ENCODE measurements around the gene HBG1.

The HBG1 gene

DNA sequence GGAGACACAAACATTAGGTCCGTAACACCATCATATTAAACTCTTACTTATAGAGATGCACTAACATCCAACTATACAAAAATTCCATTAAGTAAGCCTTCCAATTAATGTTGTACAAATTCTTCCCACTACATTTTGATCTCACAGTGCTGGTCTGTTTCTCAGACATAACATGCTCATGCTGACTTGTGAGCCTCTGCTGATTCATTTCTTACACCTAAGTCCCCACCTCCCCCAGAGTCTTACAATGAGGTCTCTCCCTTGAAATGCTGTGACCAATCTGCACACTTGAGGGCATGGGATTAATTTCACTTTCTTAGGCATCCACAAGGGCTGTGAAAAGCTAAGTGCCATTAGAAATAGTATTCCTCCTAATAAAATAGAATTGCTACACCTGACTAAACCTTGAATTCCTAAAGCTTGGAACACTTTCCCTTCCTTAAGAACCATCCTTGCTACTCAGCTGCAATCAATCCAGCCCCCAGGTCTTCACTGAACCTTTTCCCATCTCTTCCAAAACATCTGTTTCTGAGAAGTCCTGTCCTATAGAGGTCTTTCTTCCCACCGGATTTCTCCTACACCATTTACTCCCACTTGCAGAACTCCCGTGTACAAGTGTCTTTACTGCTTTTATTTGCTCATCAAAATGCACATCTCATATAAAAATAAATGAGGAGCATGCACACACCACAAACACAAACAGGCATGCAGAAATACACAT, 2.0 kb downstream of the HBG1 start:
- TF ChIP-seq, protein P1, sequence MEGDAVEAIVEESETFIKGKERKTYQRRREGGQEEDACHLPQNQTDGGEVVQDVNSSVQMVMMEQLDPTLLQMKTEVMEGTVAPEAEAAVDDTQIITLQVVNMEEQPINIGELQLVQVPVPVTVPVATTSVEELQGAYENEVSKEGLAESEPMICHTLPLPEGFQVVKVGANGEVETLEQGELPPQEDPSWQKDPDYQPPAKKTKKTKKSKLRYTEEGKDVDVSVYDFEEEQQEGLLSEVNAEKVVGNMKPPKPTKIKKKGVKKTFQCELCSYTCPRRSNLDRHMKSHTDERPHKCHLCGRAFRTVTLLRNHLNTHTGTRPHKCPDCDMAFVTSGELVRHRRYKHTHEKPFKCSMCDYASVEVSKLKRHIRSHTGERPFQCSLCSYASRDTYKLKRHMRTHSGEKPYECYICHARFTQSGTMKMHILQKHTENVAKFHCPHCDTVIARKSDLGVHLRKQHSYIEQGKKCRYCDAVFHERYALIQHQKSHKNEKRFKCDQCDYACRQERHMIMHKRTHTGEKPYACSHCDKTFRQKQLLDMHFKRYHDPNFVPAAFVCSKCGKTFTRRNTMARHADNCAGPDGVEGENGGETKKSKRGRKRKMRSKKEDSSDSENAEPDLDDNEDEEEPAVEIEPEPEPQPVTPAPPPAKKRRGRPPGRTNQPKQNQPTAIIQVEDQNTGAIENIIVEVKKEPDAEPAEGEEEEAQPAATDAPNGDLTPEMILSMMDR (IDR thresholded peaks at IDR 0.05): no peak

DNA sequence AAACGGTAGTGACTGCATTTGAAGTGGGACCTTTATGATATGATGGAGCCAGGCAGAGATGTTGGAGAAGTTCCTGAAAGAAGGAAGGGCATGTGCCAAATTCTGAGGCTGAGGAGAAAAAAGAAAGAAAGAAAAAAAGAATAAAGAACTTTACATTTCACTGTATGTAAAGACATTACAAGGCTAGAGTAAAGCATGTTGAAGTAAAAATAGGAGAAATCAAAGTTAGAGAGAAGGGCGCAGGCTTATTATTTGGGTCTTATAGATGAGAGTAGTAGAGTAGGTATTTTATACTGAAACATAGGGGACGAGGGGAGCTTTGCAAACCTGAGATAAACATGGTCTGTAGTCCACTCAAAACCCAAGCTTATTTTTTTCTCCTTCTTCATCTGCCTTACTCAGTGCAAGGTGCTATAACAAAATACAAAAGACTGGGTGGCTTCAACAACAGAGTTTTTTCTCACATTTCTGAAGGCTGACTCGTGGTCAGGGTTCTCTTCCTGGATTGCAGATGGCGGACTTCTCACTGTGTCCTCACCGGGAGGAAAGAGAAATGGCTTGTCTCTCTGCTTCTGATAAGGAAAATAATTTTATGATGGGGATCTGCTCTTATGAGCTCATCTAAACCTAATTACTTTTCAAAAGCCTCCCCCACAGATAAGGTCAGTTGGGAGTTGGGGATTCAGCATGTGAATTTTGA, 2.7 kb downstream of the HBG1 start:
- TF ChIP-seq, protein P1 (IDR thresholded peaks at IDR 0.05): no peak

DNA sequence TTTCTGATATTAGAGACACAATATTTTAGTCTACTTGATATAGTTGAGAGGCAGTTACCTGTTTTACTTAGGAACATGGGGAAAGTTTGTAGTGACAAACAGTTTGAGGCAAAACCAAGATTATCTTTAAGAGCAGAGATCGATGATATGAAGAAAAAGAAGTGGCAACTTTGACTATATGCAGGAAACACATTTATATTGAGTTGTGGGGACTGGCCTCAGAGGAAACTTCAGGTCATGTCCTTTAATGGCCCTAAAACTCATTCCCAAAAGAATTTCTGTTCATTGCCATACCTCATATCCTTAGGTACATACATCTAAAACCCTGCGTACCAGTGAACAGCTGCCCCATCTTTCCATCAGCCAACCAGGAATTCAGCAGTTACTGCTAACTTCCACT, 4.5 kb downstream of the HBG1 start:
- TF ChIP-seq, protein P1 (IDR thresholded peaks at IDR 0.05): no peak

DNA sequence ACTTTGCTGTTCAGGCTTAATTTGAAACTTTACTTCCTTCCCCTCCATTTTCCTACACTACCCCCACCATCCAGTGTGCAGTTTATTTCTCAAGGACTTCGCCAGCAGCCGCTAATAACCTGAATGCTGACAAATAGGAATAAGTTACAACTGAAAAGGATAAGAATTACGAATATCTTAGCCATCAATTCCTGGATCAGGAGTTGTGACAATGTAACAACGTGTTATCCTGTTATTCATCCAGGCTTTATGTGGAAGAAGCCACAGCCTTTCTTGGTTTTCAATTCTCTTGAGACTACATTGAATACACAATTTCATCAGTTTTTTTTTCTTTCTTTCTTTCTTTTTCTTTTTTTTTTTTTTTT, 5.9 kb downstream of the HBG1 start:
- TF ChIP-seq, protein P1 (IDR thresholded peaks at IDR 0.05): no peak

DNA sequence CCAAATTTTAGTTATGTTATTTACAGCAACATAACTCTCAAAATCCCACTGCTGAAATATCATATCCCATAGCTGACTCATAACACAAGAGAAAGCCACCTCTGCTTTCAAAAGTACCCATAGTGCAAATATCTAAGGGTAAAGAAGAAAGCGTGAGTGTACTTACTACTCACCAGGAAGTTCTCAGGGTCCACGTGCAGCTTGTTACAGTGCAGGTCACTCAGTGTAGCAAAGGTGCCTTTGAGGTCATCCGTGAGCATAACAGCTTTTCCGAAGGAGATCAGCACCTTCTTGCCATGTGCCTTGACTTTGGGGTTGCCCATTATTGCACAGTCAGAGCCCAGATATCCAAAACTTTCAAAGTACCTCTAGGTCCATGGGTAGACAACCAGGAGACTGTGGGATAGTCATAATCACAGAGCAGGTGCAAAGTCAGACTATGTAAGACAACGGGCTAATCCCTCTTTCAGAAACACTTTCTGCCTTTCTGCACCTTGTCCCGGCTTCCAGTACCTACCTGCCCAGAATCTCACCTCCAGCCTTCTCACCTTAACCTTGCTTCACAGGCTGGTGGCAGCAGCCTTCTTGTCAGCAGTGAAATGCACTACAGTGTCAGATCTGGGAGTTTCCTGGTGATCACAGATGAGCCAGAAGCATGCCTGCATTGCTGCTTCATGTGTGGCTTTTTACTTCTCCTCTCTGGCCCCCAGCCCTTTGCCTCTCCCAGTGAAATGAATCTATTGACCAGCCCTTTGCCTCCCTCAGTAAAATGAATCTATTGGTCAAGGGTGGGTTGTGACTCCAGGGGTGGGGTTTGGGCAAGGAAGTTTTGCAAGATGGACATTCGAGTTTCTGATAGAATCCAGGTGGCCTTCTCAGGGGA, 6.5 kb downstream of the HBG1 start:
- TF ChIP-seq, protein P1 (IDR thresholded peaks at IDR 0.05): no peak

DNA sequence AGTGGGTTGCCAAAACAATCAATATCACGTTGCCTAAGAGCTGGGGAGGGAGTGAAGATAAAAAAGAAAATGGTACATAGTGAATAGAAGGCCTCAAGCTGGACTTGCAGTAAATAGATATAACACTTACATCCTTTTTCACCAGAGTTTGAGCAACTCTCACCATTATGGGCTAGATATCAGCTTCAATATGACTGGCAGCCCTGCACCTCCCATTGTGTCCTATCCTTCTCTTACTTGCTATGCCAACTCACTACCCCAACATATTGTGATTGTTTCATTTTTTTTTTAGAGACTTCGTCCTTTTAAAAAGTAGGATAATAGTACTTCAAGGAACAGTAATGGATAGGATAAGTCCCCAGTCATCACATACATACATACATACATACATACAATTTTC, 7.4 kb downstream of the HBG1 start:
- TF ChIP-seq, protein P1 (IDR thresholded peaks at IDR 0.05): no peak

DNA sequence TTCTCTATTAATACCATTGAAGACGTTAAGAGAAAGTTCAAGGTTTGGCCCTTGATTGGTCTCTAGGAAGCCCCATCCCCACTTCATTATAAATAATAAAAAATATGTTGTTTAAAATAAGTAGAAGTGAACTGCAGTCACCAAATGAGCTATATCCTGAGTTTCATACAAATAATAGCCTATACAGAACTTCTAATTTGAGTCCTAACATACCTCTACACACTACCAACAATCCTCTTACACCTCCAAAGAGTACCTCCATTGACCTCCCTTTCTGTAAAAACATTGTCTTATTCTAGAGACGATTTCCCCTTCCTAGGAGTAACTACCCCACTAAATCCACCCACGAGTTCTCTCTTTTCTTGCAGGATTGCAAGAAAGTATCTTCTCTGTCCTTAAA, 8.2 kb downstream of the HBG1 start:
- TF ChIP-seq, protein P1 (IDR thresholded peaks at IDR 0.05): no peak
